Measurements from ENCODE around the gene MACROD1.
"Not testable (repeated sequence)": the region's sequence is repeated elsewhere in the genome, so short reads cannot be mapped to it uniquely, and the experiment has no call there.

The MACROD1 gene

GRCh38 chr11:64185693-64186491, 20.0 kb upstream of the MACROD1 start, which contains the start of gene STIP1:
Gene STIP1 (plus strand): TSS chr11:64186171. CDS start chr11:64186262, 91 bp downstream.
- DNase-seq (ENCODE audit: low spot score), result peak; percentile 99

GRCh38 chr11:64185175-64185692, 19.3 kb upstream of the MACROD1 start:
- DNase-seq (ENCODE audit: low spot score), result peak; percentile 88

- DNase-seq (ENCODE audit: low spot score), result no peak
Observed at GRCh38 chr11:64183890-64184289, 18.0 kb upstream of the MACROD1 start.

GRCh38 chr11:64181506-64182411, 15.8 kb upstream of the MACROD1 start:
- DNase-seq (ENCODE audit: low spot score), result peak; percentile 95

GRCh38 chr11:64180891-64181290, 15.0 kb upstream of the MACROD1 start:
- DNase-seq (ENCODE audit: low spot score), result no peak

- no peak for DNase-seq (ENCODE audit: low spot score)
Observed at GRCh38 chr11:64178951-64179639, 13.2 kb upstream of the MACROD1 start.

GRCh38 chr11:64178203-64178602, 12.3 kb upstream of the MACROD1 start:
- DNase-seq (ENCODE audit: low spot score), result no peak

GRCh38 chr11:64176751-64177150, 10.8 kb upstream of the MACROD1 start:
- DNase-seq (ENCODE audit: low spot score), result no peak

GRCh38 chr11:64173616-64174355, 7.9 kb upstream of the MACROD1 start:
- no peak for DNase-seq (ENCODE audit: low spot score)

GRCh38 chr11:64170419-64170818, 4.5 kb upstream of the MACROD1 start:
- no peak for DNase-seq (ENCODE audit: low spot score)

- DNase-seq (ENCODE audit: low spot score), result peak; percentile 43
Observed at GRCh38 chr11:64165481-64165841, 452 bp downstream of the MACROD1 start.

- DNase-seq (ENCODE audit: low spot score), result peak; percentile 35
Observed at GRCh38 chr11:64164392-64165312, 1.3 kb downstream of the MACROD1 start.

GRCh38 chr11:64163951-64164350, 2.0 kb downstream of the MACROD1 start:
- no peak for DNase-seq (ENCODE audit: low spot score)

GRCh38 chr11:64162769-64163168, 3.1 kb downstream of the MACROD1 start:
- DNase-seq (ENCODE audit: low spot score), result not testable (repeated sequence)

- no peak for DNase-seq (ENCODE audit: low spot score)
Observed at GRCh38 chr11:64161037-64161436, 4.9 kb downstream of the MACROD1 start.

GRCh38 chr11:64157631-64158394, 8.1 kb downstream of the MACROD1 start:
- DNase-seq (ENCODE audit: low spot score), result no peak

GRCh38 chr11:64156235-64157011, 9.5 kb downstream of the MACROD1 start:
- no peak for DNase-seq (ENCODE audit: low spot score)

GRCh38 chr11:64153812-64154211, 12.1 kb downstream of the MACROD1 start:
- DNase-seq (ENCODE audit: low spot score), result no peak

All from GM03348 (cell line).